Measurements from ENCODE around the gene GOLGA8A.

The GOLGA8A gene

GRCh38 chr15:34437687-34438086, at the start of gene GOLGA8A:
TSS of gene GOLGA8A (minus strand) at chr15:34437808. CDS start at chr15:34389691, 48,117 bp downstream.
- peaks cover 30% of the 10 kb centered on the region for H3K36me3 Mint-ChIP-seq (ENCODE audit: low read depth)
- H3K9me3 Mint-ChIP-seq, result no peaks in the 10 kb centered on the region
- H3K27ac Mint-ChIP-seq, result peak within 1 kb of the TSS; percentile 96
- peak within 1 kb of the TSS; percentile 91 for H3K4me3 Mint-ChIP-seq
- peaks cover 15% of the 10 kb centered on the region for H3K27me3 Mint-ChIP-seq (ENCODE audit: low read depth)
- peak; percentile 82 for DNase-seq (ENCODE audit: low spot score)
- H3K4me1 Mint-ChIP-seq (ENCODE audit: low read depth), result peaks cover 23% of the 10 kb centered on the region

- no peaks in the 10 kb centered on the region for H3K4me1 Mint-ChIP-seq (ENCODE audit: low read depth)
- peaks cover 50% of the 10 kb centered on the region for H3K27me3 Mint-ChIP-seq (ENCODE audit: low read depth)
- no peaks in the 10 kb centered on the region for H3K36me3 Mint-ChIP-seq (ENCODE audit: low read depth)
- no peak for DNase-seq (ENCODE audit: low spot score)
- no peaks in the 10 kb centered on the region for H3K9me3 Mint-ChIP-seq
- H3K27ac Mint-ChIP-seq, result no peak overlapping the region
- H3K4me3 Mint-ChIP-seq, result no peak overlapping the region
Observed at GRCh38 chr15:34483644-34484043, 46.0 kb upstream of the GOLGA8A start.

- Mint-ChIP-seq H3K9me3 (no peaks in the 10 kb centered on the region), H3K27me3 (ENCODE audit: low read depth) (peaks cover 49% of the 10 kb centered on the region), H3K36me3 (ENCODE audit: low read depth) (no peaks in the 10 kb centered on the region), H3K4me1 (ENCODE audit: low read depth) (peaks cover 1% of the 10 kb centered on the region), H3K4me3 (no peak overlapping the region), H3K27ac (no peak overlapping the region)
- no peak for DNase-seq (ENCODE audit: low spot score)
Observed at GRCh38 chr15:34481370-34481769, 43.8 kb upstream of the GOLGA8A start.

- peaks cover 7% of the 10 kb centered on the region for H3K4me1 Mint-ChIP-seq (ENCODE audit: low read depth)
- no peak overlapping the region for H3K27ac Mint-ChIP-seq
- no peak overlapping the region for H3K4me3 Mint-ChIP-seq
- peaks cover 36% of the 10 kb centered on the region for H3K27me3 Mint-ChIP-seq (ENCODE audit: low read depth)
- H3K9me3 Mint-ChIP-seq, result no peaks in the 10 kb centered on the region
- DNase-seq (ENCODE audit: low spot score), result no peak
- no peaks in the 10 kb centered on the region for H3K36me3 Mint-ChIP-seq (ENCODE audit: low read depth)
Observed at GRCh38 chr15:34473840-34474239, 36.2 kb upstream of the GOLGA8A start.

DNA sequence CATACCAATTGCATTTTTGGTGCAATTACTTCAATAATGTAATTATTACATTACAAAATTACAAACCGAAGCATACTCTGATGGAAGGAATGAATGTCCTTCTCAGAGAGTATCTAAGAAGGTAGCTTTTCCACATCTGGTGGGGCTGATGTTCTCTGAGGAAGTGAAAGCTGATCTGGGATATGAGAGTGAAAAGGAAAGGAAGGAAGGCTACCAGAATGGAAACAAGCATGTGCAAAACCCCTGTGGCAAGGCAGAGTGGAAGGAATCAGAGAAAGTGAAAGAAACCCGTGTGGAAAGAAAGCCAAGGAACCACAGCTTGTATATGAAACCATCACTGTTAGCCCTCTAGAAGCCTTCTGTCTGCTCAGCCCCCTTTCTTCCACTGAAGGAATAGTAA, 35.3 kb upstream of the GOLGA8A start:
- peaks cover 7% of the 10 kb centered on the region for H3K4me1 Mint-ChIP-seq (ENCODE audit: low read depth)
- DNase-seq (ENCODE audit: low spot score), result no peak

DNA sequence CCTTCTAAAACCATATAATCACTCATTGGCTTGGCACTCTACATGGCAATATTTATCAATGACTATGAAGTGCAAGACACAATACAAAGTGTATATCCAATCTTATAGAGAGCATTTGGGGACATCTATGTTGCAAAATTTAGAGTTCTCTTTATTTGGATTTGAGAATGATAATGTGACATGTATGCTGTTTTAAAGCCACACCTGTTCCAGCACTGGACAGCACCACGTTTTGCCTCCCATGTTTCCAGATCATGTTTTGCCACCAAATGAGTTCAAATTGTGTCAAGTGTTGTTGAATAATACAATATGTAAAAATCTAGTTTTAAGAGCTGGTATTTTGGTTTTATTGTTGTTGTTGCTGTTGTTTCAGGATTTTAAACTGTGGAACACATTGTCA, 33.3 kb upstream of the GOLGA8A start:
- H3K4me1 Mint-ChIP-seq (ENCODE audit: low read depth), result peaks cover 6% of the 10 kb centered on the region
- peaks cover 23% of the 10 kb centered on the region for H3K27me3 Mint-ChIP-seq (ENCODE audit: low read depth)
- no peaks in the 10 kb centered on the region for H3K36me3 Mint-ChIP-seq (ENCODE audit: low read depth)
- no peak for DNase-seq (ENCODE audit: low spot score)
- no peak overlapping the region for H3K27ac Mint-ChIP-seq
- no peak overlapping the region for H3K4me3 Mint-ChIP-seq
- H3K9me3 Mint-ChIP-seq, result no peaks in the 10 kb centered on the region

More for the DNA sequence above, 35.3 kb upstream of the GOLGA8A start:
- H3K9me3 Mint-ChIP-seq, result no peaks in the 10 kb centered on the region
- no peak overlapping the region for H3K4me3 Mint-ChIP-seq
- H3K27me3 Mint-ChIP-seq (ENCODE audit: low read depth), result peaks cover 28% of the 10 kb centered on the region
- H3K36me3 Mint-ChIP-seq (ENCODE audit: low read depth), result no peaks in the 10 kb centered on the region
- H3K27ac Mint-ChIP-seq, result no peak overlapping the region

GRCh38 chr15:34470091-34470490, 32.5 kb upstream of the GOLGA8A start:
- Mint-ChIP-seq H3K36me3 (ENCODE audit: low read depth) (no peaks in the 10 kb centered on the region), H3K4me3 (no peak overlapping the region), H3K4me1 (ENCODE audit: low read depth) (peaks cover 6% of the 10 kb centered on the region), H3K27me3 (ENCODE audit: low read depth) (peaks cover 17% of the 10 kb centered on the region), H3K9me3 (no peaks in the 10 kb centered on the region), H3K27ac (no peak overlapping the region)
- no peak for DNase-seq (ENCODE audit: low spot score)

GRCh38 chr15:34461730-34462129, 24.1 kb upstream of the GOLGA8A start:
- H3K27ac Mint-ChIP-seq, result no peak overlapping the region
- H3K27me3 Mint-ChIP-seq (ENCODE audit: low read depth), result peaks cover 44% of the 10 kb centered on the region
- no peaks in the 10 kb centered on the region for H3K9me3 Mint-ChIP-seq
- H3K4me3 Mint-ChIP-seq, result no peak overlapping the region
- DNase-seq (ENCODE audit: low spot score), result no peak
- H3K36me3 Mint-ChIP-seq (ENCODE audit: low read depth), result no peaks in the 10 kb centered on the region
- no peaks in the 10 kb centered on the region for H3K4me1 Mint-ChIP-seq (ENCODE audit: low read depth)

DNA sequence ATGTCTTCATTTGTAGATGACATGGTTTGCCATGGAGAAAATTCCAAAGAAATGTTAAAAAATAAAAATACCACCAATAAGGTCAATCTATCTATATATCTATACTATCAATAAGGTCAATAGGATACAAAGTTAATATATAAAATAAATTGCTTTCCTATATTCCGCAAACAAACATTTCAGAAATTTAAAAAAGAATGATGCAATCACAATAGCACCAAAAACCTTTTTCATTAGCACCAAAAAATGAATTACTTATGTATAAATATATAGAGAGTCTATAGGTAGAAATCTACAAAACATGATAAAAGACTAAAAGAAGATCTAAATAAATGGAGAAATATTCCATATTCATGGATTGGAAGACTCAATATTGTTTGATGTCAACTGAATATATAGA, 22.8 kb upstream of the GOLGA8A start:
- no peak overlapping the region for H3K27ac Mint-ChIP-seq
- H3K9me3 Mint-ChIP-seq, result no peaks in the 10 kb centered on the region
- H3K36me3 Mint-ChIP-seq (ENCODE audit: low read depth), result no peaks in the 10 kb centered on the region
- peaks cover 47% of the 10 kb centered on the region for H3K27me3 Mint-ChIP-seq (ENCODE audit: low read depth)
- H3K4me1 Mint-ChIP-seq (ENCODE audit: low read depth), result no peaks in the 10 kb centered on the region
- DNase-seq (ENCODE audit: low spot score), result no peak
- H3K4me3 Mint-ChIP-seq, result no peak overlapping the region

DNA sequence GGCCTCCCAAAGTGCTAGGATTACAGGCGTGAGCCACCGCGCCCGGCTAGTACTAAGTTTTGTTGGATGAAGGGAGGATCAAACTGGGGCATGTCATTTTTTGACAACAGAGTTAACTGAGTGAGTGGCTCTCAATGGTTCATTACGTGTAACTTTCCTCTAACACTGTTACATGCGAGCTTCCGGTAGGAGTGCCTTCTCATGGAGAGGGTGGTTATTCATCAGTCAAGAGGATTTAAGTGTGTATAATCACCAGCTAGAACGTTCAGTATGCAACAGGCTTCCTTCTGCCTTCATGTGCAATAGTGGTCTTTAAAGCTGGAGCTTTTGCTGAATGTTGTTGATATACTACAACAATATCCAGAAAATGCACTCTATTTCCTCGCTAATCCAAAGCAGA, 19.1 kb upstream of the GOLGA8A start:
- Mint-ChIP-seq H3K9me3 (no peaks in the 10 kb centered on the region), H3K36me3 (ENCODE audit: low read depth) (no peaks in the 10 kb centered on the region), H3K27ac (no peak overlapping the region), H3K4me3 (no peak overlapping the region), H3K27me3 (ENCODE audit: low read depth) (peaks cover 58% of the 10 kb centered on the region), H3K4me1 (ENCODE audit: low read depth) (no peaks in the 10 kb centered on the region)
- no peak for DNase-seq (ENCODE audit: low spot score)

DNA sequence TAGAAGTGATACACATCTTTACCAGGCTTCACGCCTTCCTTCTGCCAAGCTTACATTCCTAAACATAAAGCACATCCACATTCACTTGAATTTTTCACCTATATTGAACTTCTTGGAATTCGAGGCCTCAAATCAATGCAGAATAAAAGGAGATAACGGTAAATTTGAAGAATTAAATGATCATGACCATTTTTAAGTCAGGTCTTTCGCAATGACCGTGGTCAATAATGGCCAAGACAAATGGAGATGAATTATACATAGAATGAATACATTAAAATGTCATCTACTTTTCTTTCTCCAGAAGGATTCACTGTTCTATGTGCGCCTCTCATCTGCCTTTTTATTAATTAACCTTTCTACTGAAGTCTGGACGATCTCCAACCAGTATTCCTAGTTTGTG, 5.3 kb upstream of the GOLGA8A start:
- Mint-ChIP-seq H3K27ac (no peak overlapping the region), H3K9me3 (no peaks in the 10 kb centered on the region), H3K4me1 (ENCODE audit: low read depth) (peaks cover 1% of the 10 kb centered on the region), H3K27me3 (ENCODE audit: low read depth) (peaks cover 54% of the 10 kb centered on the region), H3K36me3 (ENCODE audit: low read depth) (no peaks in the 10 kb centered on the region), H3K4me3 (no peak overlapping the region)
- no peak for DNase-seq (ENCODE audit: low spot score)

DNA sequence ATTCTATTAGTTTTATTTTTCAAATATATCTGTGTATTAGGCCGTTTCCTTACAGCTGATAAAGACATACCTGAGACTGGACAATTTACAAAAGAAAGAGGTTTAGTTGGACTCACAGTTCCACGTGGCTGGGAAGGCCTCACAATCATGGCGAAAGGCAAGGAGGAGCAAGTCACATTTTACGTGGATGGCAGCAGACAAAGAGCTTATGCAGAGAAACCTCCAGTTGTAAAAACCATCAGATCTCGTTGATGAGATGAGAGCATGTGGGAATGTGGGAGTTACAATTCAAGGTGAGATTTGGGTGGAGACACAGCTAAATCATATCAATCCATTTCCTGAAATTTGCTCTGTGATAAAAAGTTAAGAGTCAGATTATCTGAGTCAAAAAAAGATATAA, 2.3 kb upstream of the GOLGA8A start:
- Mint-ChIP-seq H3K4me3 (no peak overlapping the region), H3K9me3 (no peaks in the 10 kb centered on the region), H3K27ac (no peak overlapping the region), H3K4me1 (ENCODE audit: low read depth) (peaks cover 18% of the 10 kb centered on the region), H3K36me3 (ENCODE audit: low read depth) (peaks cover 14% of the 10 kb centered on the region), H3K27me3 (ENCODE audit: low read depth) (peaks cover 35% of the 10 kb centered on the region)
- no peak for DNase-seq (ENCODE audit: low spot score)

- H3K36me3 Mint-ChIP-seq (ENCODE audit: low read depth), result peaks cover 37% of the 10 kb centered on the region
- DNase-seq (ENCODE audit: low spot score), result peak; percentile 53
- H3K4me1 Mint-ChIP-seq (ENCODE audit: low read depth), result peaks cover 24% of the 10 kb centered on the region
- H3K27ac Mint-ChIP-seq, result peak overlapping the region; percentile 65
- H3K9me3 Mint-ChIP-seq, result no peaks in the 10 kb centered on the region
- H3K27me3 Mint-ChIP-seq (ENCODE audit: low read depth), result peaks cover 11% of the 10 kb centered on the region
- peak overlapping the region; percentile 90 for H3K4me3 Mint-ChIP-seq
Observed at GRCh38 chr15:34436956-34437442, 609 bp downstream of the GOLGA8A start.

DNA sequence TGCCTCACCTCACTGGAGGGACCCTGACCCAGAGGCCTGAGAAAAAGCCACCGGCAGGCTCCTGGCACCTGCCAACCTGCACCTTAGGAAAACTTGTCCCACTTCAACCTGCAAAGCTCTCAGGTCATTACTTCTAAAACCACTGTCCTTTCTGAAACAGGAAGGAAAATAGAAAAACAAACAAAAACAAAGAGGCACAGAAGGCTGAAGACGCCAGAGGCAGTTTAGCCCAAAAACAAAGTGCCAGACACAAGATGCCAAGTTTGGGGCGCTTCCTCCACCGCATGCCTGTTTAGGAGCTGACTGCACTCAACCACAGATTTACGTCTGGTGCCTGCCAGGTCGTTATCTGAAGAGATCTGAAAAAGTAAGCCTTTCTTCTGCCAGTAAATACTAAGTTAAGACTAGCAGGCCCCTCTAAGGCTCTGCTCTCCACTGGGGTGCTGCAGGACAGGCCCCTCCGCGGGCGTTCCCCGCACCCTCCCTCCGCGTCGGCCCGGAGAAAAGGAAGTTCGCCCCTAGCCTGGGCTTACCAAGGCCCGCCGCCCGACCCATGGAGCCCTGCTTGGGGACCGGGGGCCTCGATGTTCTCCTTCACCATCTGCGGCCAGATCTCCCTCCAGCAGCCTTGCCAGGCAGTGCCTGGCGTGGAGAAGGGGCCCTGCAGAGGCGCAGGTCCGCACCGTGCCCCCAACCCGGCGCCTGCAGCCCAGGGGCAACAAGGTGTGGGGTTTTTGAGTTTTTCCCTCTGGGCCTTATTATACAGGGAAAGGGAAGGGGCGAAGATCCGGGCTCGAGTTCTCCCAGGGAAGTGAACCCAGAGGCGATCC, 1.3 kb downstream of the GOLGA8A start:
- H3K4me1 Mint-ChIP-seq (ENCODE audit: low read depth), result peaks cover 25% of the 10 kb centered on the region
- H3K27me3 Mint-ChIP-seq (ENCODE audit: low read depth), result peaks cover 6% of the 10 kb centered on the region
- H3K27ac Mint-ChIP-seq, result peak overlapping the region; percentile 65
- DNase-seq (ENCODE audit: low spot score), result peak; percentile 26
- peak overlapping the region; percentile 90 for H3K4me3 Mint-ChIP-seq
- H3K9me3 Mint-ChIP-seq, result no peaks in the 10 kb centered on the region
- H3K36me3 Mint-ChIP-seq (ENCODE audit: low read depth), result peaks cover 39% of the 10 kb centered on the region

Measured in T-helper 2 cell treated with Interferon-gamma antibody and Interleukin-4, amounts not matched to agents 5 μg/mL and 100 μg/mL, for 36 hours (primary cell).